ENCODE data around the gene CREG1.
A peak's percentile ranks its signal among the peaks of the same experiment; 100 is the strongest.
"Not testable (repeated sequence)": the region's sequence is repeated elsewhere in the genome, so short reads cannot be mapped to it uniquely, and the experiment has no call there.

The CREG1 gene

DNA sequence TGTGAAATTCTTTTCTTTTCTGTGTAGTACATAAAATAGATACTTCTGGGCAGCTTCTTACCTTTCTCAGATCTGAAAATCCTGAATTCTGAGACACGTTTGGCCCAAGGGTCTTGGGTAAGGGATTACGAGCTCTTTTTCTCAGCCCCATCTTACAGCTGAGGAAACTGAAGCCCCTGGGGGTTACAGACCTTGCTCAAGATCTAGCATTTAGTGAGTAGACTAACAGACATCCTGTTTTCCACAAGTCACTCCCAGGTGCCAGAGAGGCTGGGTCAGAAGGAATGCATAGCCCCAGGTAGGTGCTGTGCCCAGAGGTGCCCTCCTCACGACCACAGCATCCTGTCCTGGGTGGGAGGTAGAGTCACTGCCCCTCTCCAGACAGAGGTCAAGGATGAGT lies 13.2 kb upstream of the CREG1 start:
- in situ Hi-C loops (cut with HindIII; ENCODE audit: low pct_ligation_motif_present, low pct_unique_long_range_greater_than_20kb, low sequenced_read_pairs) = no loop called here
- no peak for DNase-seq

DNA sequence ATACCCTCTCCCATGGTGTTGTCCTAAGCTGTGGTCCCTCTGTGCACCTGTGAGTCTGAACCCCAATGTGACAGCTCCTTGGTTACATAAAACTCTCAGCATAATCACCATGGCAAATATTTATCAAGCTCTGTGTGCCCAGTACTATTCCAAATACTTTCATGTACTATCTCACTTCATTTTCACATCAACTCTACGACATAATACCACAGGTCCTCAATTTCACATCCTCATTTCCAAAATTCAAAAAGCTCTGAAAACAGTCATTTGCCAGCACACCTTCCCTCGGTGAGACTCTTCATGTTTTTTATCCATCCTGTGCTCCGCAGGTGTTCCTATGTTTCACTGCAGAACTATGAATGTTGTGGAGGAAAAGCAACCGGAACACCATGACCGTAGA lies 12.4 kb upstream of the CREG1 start:
- in situ Hi-C loops (cut with HindIII; ENCODE audit: low pct_ligation_motif_present, low pct_unique_long_range_greater_than_20kb, low sequenced_read_pairs) = no loop called here
- DNase-seq = no peak

DNA sequence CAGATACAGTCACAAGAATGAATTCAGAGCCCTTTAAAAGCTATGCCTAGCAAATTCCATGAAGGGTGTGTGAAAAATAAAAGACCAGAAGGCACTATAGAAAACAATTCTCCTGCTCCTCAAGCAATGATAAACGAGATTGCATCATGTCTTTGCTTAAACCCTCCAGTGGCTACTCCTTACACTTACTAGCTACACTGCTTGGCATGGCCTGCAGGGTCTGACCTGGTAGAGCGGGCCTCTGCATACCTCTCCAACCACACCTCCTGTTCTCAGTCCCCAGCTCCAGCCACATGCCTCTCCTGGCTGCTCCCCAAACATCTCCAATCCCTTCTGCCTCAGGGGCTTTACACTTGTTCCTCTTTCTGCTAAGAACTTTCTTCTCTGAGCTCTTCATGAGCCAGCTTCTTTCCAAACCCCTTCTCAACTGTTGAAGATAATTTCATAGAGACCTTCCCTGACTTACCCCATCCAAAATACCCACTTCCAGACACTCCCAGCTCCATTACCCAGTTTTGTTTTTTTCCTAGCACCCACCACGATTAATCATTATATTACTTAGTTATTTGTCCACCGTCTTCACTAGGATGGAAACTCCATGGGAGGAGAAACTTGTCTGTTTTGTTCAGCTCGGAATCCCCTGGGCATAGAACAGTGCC lies 11.2 kb upstream of the CREG1 start:
- in situ Hi-C loops (cut with HindIII; ENCODE audit: low pct_ligation_motif_present, low pct_unique_long_range_greater_than_20kb, low sequenced_read_pairs) = no loop called here

DNA sequence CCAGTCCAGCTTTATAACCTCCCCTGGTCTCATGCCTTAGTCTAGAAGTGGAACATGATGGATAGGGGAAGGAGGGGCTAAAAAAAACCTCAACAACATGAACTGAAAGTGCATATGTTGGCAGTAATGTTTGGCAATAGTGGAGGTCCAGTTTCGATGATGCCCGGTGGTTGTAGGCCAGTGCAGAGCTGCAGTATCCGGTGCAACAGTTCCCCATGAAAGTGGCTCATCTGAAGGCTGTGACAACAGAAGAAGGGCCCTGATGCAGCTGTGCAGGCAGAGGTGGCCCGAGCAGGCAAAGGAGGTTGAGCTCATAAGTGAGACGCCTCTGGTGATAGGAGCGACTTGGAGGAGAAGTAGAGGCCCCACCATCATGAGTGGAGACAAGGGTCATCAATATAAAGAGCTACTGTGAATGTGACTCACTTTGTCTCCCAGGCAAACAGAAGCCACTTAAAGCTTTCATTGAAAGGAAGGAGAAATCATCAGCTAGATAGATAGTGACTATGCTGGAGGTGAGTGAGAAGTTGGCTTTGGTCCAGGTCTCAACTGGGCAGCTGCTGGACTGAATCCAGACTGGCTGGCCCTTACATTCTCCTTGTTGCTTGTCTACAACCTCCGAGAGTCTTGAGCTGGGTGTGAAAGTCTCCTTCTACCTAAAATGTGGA lies 10.2 kb upstream of the CREG1 start:
- in situ Hi-C loops (cut with HindIII; ENCODE audit: low pct_ligation_motif_present, low pct_unique_long_range_greater_than_20kb, low sequenced_read_pairs) = no loop called here
- no peak for DNase-seq

More for the DNA sequence above, 11.2 kb upstream of the CREG1 start:
- DNase-seq = no peak

DNA sequence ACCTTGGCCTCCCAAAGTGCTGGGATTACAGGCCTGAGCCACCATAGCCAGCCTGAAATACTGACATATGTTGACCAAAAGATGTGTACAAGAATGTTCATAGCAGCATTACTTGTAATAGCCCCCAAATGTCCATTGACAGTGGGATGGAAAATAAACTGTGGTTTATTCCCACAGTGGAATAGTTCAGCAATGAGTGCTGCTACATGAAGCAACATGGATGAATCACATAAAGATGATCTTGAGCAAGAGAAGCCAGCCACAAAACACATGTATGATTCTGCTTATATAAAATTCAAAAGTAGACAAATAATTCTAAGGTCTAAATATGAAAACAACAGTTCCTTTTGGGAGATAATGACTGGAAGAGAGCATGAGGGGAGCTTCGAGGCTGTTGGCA lies 9.1 kb upstream of the CREG1 start:
- DNase-seq = no peak
- in situ Hi-C loops (cut with HindIII; ENCODE audit: low pct_ligation_motif_present, low pct_unique_long_range_greater_than_20kb, low sequenced_read_pairs) = no loop called here

DNA sequence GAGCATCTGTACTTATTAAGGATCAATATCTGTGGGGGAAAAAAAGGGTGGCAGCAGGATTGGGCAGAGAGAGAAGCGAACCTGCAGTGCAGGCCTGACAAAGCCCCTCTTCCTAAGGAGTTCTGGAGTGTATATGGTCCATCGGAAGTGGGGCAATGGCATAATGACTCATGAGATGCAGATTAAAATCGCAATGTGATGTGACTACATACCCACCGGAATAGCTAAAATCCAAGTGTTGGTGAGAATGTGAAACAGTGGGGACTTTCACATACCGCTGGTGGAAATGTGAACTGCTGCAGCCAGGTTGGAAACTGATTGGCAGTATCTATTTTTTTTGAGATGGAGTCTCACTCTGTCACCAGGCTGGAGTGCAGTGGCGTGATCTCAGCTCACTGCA lies 8.2 kb upstream of the CREG1 start:
- in situ Hi-C loops (cut with HindIII; ENCODE audit: low pct_ligation_motif_present, low pct_unique_long_range_greater_than_20kb, low sequenced_read_pairs) = no loop called here
- no peak for DNase-seq

DNA sequence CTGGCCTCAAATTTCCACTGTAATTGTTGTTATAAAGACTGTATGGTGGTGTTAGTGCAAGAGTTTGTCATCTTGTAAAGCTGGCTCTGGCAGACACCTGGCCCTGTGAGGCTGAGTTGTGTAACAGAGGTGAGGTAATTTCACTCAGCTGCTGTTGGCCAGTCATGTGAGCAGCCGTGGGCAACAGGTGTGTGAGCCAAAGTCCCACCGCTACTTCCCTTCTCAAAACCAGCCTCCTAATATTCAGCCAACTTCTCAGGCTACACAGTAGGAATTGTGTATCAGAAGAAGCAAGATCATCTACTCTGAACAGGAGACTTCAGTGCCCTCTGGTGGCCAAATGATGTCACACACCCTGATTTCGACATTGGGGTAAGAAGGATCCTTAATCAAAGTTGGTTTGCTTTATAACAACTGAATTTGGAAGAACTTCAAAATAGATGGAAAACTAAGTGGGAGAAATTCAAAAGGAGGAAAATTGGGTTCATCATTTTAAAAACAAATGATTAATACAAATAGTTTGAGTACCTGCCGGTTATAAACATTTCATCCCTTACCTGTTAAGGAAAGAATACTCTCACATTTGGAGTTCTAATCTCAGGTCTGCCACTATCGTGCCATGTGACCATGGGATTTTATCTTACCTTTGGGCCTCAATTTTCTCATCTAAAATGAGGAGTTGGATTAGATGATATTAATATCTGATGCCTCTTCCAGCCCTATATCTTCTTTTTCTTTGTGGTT lies 2.6 kb upstream of the CREG1 start:
- DNase-seq = peak; percentile 72
- in situ Hi-C loops (cut with HindIII; ENCODE audit: low pct_ligation_motif_present, low pct_unique_long_range_greater_than_20kb, low sequenced_read_pairs) = no loop called here

DNA sequence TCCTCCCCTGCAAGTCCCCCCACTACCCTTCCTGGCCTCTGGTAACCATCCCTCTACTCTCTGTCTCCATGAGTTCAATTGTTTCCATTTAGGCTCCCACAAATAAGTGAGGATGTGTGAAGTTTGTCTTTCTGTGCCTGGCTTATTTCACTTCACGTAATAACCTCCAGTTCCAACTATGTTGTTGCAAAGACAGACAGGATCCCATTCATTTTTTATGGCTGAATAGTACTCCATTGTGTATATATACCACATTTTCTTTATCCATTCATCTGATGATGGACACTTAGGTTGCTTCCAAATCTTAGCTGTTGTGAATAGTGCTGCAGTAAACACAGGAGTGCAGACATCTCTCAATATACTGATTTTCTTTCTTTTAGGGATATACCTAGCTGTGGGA lies 1.5 kb upstream of the CREG1 start:
- in situ Hi-C loops (cut with HindIII; ENCODE audit: low pct_ligation_motif_present, low pct_unique_long_range_greater_than_20kb, low sequenced_read_pairs); DNase-seq: not testable (repeated sequence)

DNA sequence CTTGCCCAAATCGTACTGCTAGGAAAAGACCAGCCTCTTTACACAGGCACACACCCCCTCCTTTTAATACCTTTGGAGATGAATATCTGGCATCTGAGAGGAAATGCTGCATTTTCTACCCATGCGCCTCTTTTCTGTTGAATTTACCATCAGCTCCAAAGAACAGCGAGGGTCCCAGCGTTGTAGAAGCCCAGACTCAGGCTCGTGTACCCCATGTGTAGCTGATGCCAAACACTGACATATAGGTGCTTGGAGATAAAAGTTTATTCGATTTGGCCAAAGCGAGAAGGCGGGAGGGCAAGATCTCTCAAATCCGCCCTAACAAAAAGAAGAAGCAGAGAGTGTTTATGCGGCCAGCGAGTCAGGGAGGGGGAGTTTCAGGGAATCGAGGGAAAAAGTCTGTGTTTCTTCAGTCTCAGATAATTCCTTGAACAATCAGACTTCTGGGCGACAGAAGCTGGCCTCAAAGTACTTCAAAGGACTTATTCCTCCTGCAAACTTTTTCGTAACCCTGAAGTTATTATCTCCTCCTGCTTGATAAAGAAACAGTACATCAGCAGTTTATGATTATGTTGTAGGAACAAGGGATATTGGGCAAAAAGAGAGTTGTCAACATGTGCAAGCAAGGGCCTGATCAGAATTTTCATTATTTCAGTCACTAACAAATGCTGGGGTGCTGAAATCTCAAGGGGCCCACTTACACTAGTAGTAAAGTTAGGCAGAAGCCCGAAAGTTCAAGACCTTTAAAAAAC lies 642 bp upstream of the CREG1 start:
- in situ Hi-C loops (cut with HindIII; ENCODE audit: low pct_ligation_motif_present, low pct_unique_long_range_greater_than_20kb, low sequenced_read_pairs) = no loop called here
- DNase-seq = no peak

DNA sequence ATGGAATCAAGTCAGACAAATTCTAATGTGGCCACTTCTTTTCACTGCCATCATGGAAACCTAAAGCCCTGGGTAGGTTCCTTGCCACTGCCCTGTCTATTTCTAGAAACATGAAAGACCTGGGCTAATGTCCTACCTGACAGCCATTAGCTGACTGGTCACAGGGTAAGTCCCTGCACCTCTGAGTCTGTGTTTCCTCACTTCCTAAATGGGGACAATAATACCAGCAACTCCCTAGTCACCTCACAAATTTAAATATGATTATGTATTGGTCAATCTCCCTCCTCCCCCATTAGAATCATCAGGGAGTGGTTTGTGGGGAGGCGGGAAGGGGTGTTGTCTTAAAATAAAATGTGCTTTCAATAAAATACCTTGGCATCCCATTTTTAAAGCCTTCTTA lies 2.2 kb downstream of the CREG1 start:
- in situ Hi-C loops (cut with HindIII; ENCODE audit: low pct_ligation_motif_present, low pct_unique_long_range_greater_than_20kb, low sequenced_read_pairs) = no loop called here
- DNase-seq = no peak

DNA sequence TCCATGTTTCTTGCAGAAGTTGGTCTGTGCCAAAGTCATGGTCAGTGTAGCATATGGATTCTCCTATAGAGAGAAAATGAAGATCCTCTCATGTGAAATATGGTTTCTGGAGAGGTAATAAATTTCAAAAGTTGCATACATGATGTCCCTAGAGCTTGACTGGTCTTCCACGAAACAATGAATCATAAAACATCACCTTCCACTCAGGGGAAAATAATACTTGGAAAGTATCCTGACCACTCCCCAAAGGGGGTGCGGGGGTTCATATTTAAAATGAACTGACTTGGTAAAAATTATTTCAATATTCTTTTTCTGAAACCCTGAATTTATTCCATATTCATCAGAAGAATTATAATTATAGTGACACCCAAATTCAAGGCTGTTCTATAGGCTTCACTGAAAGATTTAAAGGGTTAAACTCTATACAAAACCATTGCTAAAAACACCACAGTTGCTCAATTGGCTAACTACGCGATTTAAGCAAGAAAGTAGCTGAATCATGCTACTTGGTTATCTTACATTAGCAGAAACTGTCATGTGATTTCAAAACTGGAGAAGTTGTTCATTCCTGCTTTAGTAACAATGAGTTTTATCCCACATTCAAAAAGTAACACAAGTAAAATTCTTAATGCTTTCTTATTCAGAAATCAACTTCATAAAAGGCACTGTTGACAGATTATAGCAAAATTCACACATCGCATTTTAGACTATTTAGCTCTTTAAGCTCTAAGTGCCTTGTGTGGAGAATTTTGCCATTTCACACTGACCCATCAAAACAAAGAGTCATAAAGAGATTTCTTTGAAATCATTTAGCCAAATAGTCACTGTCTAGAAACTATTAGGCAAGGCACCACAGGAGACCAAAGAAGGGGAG lies 5.3 kb downstream of the CREG1 start:
- no peak for DNase-seq
- in situ Hi-C loops (cut with HindIII; ENCODE audit: low pct_ligation_motif_present, low pct_unique_long_range_greater_than_20kb, low sequenced_read_pairs) = no loop called here

DNA sequence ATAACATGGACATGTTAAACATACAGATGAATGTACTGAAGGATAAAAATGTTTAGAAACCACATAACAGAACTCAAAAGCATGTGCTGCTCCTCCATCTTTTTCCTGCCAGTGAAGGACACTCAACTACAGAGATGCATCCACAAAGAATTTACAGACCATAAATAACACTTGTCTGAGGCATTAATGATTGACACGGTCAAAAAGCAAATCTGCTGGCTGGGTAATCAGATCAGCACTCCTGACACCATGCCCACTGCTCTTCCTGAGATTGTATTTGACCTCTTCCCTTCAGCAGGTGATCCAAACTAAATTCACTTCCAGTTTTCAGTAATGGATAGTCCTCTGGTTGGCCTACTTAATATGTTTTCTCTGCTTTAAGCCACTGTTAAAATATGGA lies 6.6 kb downstream of the CREG1 start:
- no peak for DNase-seq
- in situ Hi-C loops (cut with HindIII; ENCODE audit: low pct_ligation_motif_present, low pct_unique_long_range_greater_than_20kb, low sequenced_read_pairs) = no loop called here

DNA sequence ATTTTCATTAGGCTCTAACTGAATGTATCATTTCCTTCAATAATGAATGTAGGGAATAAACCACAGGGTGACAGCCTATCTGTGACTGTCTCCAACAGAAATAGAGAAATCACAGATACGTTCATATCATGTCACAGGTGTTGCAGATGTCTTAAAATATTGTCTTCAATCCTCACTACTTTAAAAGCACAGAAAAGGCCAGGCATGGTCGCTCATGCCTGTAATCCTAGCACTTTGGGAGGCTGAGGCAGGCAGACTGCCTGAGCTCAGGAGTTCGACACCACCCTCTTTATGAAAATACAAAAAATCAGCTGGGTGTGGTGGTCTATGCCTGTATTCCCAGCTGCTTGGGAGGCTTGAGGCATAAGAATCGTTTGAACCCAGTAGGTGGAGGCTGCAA lies 8.2 kb downstream of the CREG1 start:
- no peak for DNase-seq
- in situ Hi-C loops (cut with HindIII; ENCODE audit: low pct_ligation_motif_present, low pct_unique_long_range_greater_than_20kb, low sequenced_read_pairs) = no loop called here

DNA sequence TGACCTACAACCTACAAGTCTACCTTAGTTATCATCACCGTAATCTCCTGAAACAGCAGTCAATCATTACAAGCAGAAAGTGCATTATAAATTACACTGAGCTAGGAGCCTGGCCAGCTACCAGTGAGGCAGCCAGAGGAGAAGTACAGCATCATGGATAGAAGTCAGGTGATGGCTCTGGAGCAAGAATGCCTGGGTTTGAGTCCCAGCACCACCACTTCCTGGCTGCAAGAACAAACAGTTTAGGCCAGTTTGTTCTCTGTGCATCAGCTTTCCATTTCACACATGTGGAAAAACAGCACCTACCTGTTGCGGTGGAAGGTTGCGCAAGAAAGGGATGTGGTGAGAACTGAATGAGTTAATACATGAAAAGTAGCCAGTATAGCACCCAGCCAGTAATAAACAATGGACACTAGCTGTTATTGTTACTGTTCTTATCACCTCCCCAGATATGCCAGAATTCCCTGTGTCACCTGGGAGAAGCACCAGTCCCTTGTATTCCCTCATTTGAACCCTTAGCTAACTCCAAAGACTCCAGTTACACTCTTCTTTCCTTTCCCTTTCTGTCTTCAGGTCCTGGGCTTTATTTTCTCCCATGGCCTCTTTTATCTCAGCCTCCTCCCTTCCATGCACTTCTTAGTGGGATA lies 9.0 kb downstream of the CREG1 start:
- in situ Hi-C loops (cut with HindIII; ENCODE audit: low pct_ligation_motif_present, low pct_unique_long_range_greater_than_20kb, low sequenced_read_pairs) = no loop called here
- DNase-seq = no peak

DNA sequence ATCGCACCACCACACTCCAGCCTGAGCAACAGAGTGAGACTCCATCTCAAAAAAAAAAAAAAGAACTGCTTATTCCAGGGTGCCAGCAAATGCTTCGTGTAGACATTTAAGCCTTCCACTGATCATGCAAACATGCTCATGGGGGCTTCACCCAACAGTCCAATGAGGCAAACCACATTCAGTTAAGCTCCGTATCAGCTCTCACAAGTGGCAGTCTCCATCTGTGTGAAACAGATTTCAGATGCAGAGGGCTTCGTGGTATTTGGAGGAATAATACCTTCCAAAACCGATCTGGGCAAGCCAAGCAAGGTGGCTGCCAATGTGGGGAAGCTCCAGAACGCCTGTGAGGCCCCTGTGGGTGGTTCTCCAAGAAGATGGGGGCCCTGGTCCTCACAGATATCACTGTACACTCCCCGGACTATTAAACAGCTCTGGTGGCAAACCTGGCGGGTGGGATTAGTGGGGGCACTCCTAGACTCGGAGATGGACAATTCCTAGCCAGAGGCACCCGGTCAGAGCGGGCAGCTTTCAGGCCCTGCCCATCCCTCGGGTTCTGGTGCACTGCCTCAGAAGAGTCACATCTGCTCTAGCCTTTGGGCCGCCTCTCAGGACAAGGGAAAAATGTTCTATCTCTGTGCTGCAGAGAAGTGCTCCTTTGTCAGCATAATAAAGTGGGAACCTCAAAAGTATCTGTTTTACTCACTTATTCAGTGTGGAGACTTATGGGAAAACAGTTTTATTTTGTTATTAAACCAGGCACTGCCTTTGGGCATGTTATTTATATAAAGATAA lies 10.2 kb downstream of the CREG1 start:
- in situ Hi-C loops (cut with HindIII; ENCODE audit: low pct_ligation_motif_present, low pct_unique_long_range_greater_than_20kb, low sequenced_read_pairs) = no loop called here
- no peak for DNase-seq

DNA sequence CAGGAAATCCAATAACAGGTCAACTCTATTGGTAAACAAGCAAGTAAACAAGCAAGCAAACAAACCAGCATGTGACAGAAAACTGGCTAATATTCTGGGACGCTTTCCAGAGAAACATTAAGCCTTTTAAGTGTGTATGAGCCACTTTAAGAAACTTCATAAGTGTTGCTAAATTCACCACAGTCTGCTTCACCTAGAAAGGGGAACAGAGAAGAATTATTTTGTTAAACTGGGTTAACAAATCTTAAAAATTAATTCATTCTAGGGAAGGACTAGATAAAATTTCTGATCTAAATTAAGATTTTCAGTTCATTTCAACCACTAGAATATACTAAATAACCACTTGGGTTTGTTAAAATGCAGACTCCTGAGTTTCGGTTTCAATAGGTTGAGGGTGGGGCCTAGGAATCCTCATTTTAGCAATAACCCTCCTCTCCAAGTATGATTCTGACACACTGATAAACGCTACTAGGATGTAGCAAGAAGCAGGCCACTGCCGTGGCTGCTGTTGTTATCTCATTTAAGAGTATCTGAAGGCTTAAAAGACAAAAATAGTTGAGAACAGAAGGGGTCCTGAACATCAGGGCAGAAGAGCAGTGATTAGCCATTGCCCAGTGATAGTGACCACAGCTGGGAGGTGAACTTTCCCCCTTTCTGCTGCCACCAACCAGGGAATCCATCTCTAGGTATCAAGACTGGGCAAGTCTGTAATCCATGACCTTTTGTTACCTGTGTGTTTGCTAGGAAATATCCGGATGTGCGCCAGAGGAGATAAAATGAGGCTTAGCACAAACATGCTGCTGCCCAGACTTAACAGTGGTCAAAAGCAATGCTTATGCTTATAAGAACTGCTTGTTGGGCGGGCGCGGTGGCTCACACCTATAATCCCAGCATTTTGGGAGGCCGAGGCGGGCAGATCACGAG lies 11.2 kb downstream of the CREG1 start:
- in situ Hi-C loops (cut with HindIII; ENCODE audit: low pct_ligation_motif_present, low pct_unique_long_range_greater_than_20kb, low sequenced_read_pairs) = no loop called here
- no peak for DNase-seq
